GM13977 (cell line): ENCODE measurements around the gene SAMMSON.

ENCODE experiments used
- DNase-seq: peaks from one replicate; pipeline ENCODE4 v3.0.0; 2012; ENCODE audit warnings: low spot score
- CTCF ChIP-seq: IDR thresholded peaks from 2 replicates; pipeline ENCODE4 v1.5.1; 2012; ENCODE audit warnings: mild to moderate bottlenecking, control low read depth; ENCODE audit not compliant: insufficient read depth; ENCODE audit errors: extremely low read depth, missing control alignments
- in situ Hi-C: fragments of 300-500 bp; cut with MboI; formaldehyde crosslinking; loops from one replicate; pipeline ENCODE4 v1.12.0; 2022; ENCODE audit warnings: low sequenced_read_pairs, low pct_unique_long_range_greater_than_20kb, mixed read lengths, inconsistent platforms; ENCODE audit not compliant: unreplicated experiment

The SAMMSON gene

DNA sequence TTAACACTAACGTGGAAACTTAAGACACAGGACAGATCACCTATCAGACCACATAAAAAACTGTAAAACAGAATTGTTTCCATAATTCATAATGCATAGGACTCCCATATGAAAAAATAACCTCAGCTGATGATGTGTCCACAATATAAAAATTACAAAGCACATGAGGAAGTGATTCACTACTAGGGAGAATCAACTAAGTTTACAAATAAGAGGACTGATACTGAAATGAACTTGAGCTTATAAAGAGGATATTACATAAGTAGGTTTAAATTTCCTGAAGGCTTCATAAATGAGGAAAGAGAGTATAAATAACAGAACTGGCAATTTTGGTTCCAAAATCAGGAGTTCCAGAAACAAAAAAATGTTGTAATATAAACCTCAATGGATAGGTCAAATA lies 111.9 kb downstream of the SAMMSON start:
- in situ Hi-C loops: loop anchor here (25.0 kb wide), 1 partner anchor 251 kb away; no protein-coding TSS in a partner anchor
- DNase-seq: no peak
- no peak for TF ChIP-seq CTCF

DNA sequence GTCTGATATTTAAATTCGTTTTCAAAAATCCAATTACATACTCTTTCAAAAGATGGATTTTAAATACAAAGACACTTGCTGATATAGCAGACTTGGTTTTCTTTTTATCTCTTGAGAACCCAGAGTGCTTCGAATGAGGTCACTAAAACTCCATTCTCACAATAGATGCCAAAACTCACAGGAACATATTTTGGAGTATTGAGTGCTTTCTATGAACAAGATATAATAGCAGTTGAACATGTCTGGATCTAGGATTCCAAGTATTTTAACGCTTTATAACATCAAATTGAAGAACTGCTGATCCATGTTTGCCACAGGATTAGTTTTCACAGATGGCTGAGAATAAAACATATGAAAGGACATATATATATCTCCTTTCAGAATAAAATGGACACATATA lies 113.2 kb downstream of the SAMMSON start:
- no peak for DNase-seq
- in situ Hi-C loops: loop anchor here (25.0 kb wide), 1 partner anchor 250 kb away; no protein-coding TSS in a partner anchor
- TF ChIP-seq CTCF: no peak

DNA sequence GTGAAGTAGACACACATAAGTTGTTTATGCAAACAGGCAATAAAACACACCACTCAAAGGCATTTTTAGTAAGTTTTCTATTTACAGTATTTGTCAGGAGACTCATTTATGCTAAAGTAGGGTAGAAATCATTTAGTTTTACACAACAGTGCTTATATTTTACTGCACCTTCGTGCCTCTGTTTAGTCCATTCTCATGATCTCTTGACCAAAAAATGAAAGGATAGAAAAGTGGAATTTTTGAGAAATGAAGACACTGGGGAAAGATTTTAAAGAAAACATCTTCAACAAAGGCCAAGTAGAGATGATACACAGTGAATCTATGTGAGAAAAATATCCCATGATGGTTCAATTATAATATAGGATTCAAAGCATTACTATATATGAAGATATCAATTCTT lies 114.9 kb downstream of the SAMMSON start:
- no peak for DNase-seq
- TF ChIP-seq CTCF: no peak
- in situ Hi-C loops: loop anchor here (25.0 kb wide), 1 partner anchor 248 kb away; no protein-coding TSS in a partner anchor

DNA sequence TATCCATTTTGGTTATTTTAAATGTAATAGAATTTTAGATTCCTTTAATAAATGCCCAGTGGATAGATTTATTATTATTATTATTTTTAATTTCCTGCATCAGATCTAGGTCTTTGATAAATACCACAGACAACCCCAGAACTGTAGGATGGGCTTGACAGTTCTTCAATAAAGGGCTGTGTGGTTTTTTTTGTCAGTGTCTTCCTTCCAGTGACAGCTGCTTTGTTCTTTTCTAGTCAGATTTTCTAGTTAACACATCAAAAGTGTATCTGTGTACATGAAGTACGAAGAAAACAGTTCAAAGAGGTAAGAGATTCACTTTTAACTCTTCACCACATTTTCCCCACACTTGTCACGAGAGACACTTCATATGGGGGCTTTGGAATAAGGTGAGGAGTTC lies 120.3 kb downstream of the SAMMSON start:
- no peak for TF ChIP-seq CTCF
- in situ Hi-C loops: loop anchor here (25.0 kb wide), 1 partner anchor 242 kb away; no protein-coding TSS in a partner anchor
- DNase-seq: no peak
